Esophagus squamous epithelium (tissue), 4 donors: ENCODE results near the gene NPEPPS.
"Not testable (repeated sequence)": the region's sequence is repeated elsewhere in the genome, so short reads cannot be mapped to it uniquely, and the experiment has no call there.

Source experiments
- POLR2A ChIP-seq, 4 donors: fragments of 450-650 bp; IDR thresholded peaks; one replicate each; pipeline ENCODE4 v1.6.1; 2017; ENCODE audit warnings: antibody characterized with exemption in 4 of 4, mild to moderate bottlenecking in 4 of 4, moderate library complexity in 3 of 4
- TF ChIP-seq, protein P1 (sequence below), 6 experiments: fragments of 450-650 bp in 4 of 6; fragments of 200-600 bp in 2 of 6; sonication (generic) in 2 of 6; IDR thresholded peaks; one replicate each; pipeline ENCODE4 v1.5.1; 2016 to 2019; ENCODE audit warnings: antibody characterized with exemption in 6 of 6, mild to moderate bottlenecking in 4 of 6, moderate library complexity in 4 of 6

DNA sequence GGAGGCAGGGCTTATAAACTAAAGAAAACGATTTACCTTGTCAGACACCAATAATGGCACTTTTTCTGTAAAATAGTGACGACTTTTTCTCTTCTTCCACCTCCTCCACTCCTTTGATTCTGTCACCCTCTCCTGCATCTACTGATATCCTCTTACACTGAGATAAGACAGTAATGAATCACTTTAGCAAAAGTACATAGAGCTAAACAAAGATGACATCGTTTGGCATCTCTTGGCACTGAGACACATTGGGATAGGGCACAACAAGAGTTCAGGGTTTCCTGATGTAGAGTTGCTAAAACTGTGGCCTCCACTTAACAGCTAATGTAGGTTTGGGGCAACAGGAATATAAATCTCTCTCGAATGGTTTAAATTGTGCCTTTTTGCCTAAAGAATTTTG, 10.6 kb upstream of the NPEPPS start:
- TF ChIP-seq, protein P1, sequence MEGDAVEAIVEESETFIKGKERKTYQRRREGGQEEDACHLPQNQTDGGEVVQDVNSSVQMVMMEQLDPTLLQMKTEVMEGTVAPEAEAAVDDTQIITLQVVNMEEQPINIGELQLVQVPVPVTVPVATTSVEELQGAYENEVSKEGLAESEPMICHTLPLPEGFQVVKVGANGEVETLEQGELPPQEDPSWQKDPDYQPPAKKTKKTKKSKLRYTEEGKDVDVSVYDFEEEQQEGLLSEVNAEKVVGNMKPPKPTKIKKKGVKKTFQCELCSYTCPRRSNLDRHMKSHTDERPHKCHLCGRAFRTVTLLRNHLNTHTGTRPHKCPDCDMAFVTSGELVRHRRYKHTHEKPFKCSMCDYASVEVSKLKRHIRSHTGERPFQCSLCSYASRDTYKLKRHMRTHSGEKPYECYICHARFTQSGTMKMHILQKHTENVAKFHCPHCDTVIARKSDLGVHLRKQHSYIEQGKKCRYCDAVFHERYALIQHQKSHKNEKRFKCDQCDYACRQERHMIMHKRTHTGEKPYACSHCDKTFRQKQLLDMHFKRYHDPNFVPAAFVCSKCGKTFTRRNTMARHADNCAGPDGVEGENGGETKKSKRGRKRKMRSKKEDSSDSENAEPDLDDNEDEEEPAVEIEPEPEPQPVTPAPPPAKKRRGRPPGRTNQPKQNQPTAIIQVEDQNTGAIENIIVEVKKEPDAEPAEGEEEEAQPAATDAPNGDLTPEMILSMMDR (IDR thresholded peaks at IDR 0.05): not testable (repeated sequence)
- TF ChIP-seq POLR2A (IDR thresholded peaks at IDR 0.05): not testable (repeated sequence)
